ENCODE results near the gene SPECC1.

DNA sequence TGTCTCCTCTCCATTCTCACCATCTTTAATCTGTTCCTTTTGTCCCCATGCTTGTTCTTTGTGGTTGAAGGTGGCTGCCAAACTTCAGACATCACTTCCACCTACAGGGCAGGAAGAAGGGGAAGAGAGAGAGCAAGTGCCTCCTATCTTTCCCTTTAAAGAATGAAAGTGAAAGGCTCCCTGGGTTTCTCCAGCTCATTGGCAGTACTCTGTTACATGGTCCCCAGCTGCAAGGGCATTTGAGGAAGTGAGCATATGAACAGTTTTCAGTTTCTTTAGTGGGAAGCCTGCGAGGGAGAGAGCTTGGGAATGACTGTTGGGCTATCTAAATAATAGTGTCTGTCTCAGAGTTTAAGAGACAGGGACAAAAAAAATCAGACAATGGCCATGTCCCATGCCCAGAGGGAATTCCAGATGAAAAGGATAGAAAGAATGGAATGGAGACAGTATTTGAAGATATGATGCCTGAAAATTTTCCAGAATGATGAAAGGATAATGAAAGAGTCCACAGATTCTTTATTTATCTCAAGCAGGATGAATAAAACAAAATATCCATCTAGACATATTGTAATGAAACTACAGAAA lies 298.3 kb downstream of the SPECC1 start:
- TF ChIP-seq, protein P1, sequence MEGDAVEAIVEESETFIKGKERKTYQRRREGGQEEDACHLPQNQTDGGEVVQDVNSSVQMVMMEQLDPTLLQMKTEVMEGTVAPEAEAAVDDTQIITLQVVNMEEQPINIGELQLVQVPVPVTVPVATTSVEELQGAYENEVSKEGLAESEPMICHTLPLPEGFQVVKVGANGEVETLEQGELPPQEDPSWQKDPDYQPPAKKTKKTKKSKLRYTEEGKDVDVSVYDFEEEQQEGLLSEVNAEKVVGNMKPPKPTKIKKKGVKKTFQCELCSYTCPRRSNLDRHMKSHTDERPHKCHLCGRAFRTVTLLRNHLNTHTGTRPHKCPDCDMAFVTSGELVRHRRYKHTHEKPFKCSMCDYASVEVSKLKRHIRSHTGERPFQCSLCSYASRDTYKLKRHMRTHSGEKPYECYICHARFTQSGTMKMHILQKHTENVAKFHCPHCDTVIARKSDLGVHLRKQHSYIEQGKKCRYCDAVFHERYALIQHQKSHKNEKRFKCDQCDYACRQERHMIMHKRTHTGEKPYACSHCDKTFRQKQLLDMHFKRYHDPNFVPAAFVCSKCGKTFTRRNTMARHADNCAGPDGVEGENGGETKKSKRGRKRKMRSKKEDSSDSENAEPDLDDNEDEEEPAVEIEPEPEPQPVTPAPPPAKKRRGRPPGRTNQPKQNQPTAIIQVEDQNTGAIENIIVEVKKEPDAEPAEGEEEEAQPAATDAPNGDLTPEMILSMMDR (conservative IDR thresholded peaks at IDR 0.05 in 1 of 2, IDR thresholded peaks at IDR 0.05 in 1 of 2; ENCODE audit: low read depth in 1 of 2, low read length in 2 of 2), result no peak
- no peak for TF ChIP-seq EZH2 (IDR thresholded peaks at IDR 0.05; ENCODE audit: low read length, missing control alignments)

Data from fibroblast of lung (primary cell).